HEK293 (cell line): ENCODE results near the gene ANAPC16.

Source experiments
- CTCF ChIP-seq: fragments of 450-650 bp; formaldehyde crosslinking; IDR thresholded peaks from 2 replicates; pipeline ENCODE4 v1.5.1; 2016; ENCODE audit warnings: missing biosample characterization, missing genetic modification characterization
- TCF7L2 ChIP-seq: IDR thresholded peaks from 2 replicates; pipeline ENCODE4 v1.6.1; 2011; ENCODE audit warnings: low read depth, mild to moderate bottlenecking, inconsistent platforms, low read length, moderate library complexity, borderline replicate concordance
- ZNF449 ChIP-seq: fragments of 450-650 bp; formaldehyde crosslinking; IDR thresholded peaks from 2 replicates; pipeline ENCODE4 v1.5.1; 2017; ENCODE audit warnings: missing biosample characterization, mild to moderate bottlenecking, missing genetic modification characterization, moderate library complexity
- ZNF548 ChIP-seq: fragments of 450-650 bp; formaldehyde crosslinking; IDR thresholded peaks from 2 replicates; pipeline ENCODE4 v1.5.1; 2016; ENCODE audit warnings: missing biosample characterization, missing genetic modification characterization
- ZNF639 ChIP-seq: fragments of 450-650 bp; formaldehyde crosslinking; IDR thresholded peaks from 2 replicates; pipeline ENCODE4 v1.5.1; 2016; ENCODE audit warnings: missing biosample characterization, missing genetic modification characterization

GRCh38 chr10:72223743-72224101 is 7.9 kb downstream of the ANAPC16 start:
- TF ChIP-seq ZNF639 (no peak), CTCF (no peak), ZNF449 (no peak), TCF7L2 (no peak), ZNF548 (tag by site-specific recombination) (no peak)
